Trophoblast cell (in vitro differentiated cells and primary cell): Measurements from ENCODE around the gene SSH2.

Experiments used
- DNase-seq, 2 donors: peaks; one replicate each; pipeline ENCODE4 v3.0.0-alpha.2; 2016
- H2AFZ ChIP-seq: 2 replicates; pipeline ENCODE4 v1.6.1; 2013; ENCODE audit warnings: low read length, moderate library complexity, mild to moderate bottlenecking; ENCODE audit not compliant: insufficient read depth, poor library complexity
- H2AK5ac ChIP-seq: 2 replicates; pipeline ENCODE4 v1.6.1; 2013; ENCODE audit warnings: mild to moderate bottlenecking, low read length
- H2BK120ac ChIP-seq: 2 replicates; pipeline ENCODE4 v1.6.1; 2013; ENCODE audit warnings: low read length, mild to moderate bottlenecking, moderate library complexity; ENCODE audit not compliant: insufficient read depth, poor library complexity
- H2BK12ac ChIP-seq: 2 replicates; pipeline ENCODE4 v1.6.1; 2013; ENCODE audit warnings: mild to moderate bottlenecking, low read length, moderate library complexity
- H2BK5ac ChIP-seq: 2 replicates; pipeline ENCODE4 v1.6.1; 2013; ENCODE audit warnings: low read length, low read depth, moderate library complexity, mild to moderate bottlenecking; ENCODE audit not compliant: poor library complexity
- H3K14ac ChIP-seq: 2 replicates; pipeline ENCODE4 v1.6.1; 2013; ENCODE audit warnings: mild to moderate bottlenecking, low read length
- H3K18ac ChIP-seq: 2 replicates; pipeline ENCODE4 v1.6.1; 2013; ENCODE audit warnings: mild to moderate bottlenecking, low read length
- H3K23ac ChIP-seq: 2 replicates; pipeline ENCODE4 v1.6.1; 2013; ENCODE audit warnings: low read length
- H3K27ac ChIP-seq: 2 replicates; pipeline ENCODE4 v1.5.1; 2013; ENCODE audit warnings: low read depth, mild to moderate bottlenecking, inconsistent platforms, low read length, moderate library complexity
- H3K27me3 ChIP-seq: 2 replicates; pipeline ENCODE4 v1.6.1; 2013; ENCODE audit warnings: inconsistent platforms, mild to moderate bottlenecking, low read length, moderate library complexity; ENCODE audit not compliant: insufficient read depth
- H3K36me3 ChIP-seq, 2 experiments: 1 replicate in 1 of 2; 2 replicates in 1 of 2; pipeline ENCODE4 v1.6.1; 2013; ENCODE audit warnings: low read length in 2 of 2, mild to moderate bottlenecking in 2 of 2, moderate library complexity in 1 of 2; ENCODE audit not compliant: insufficient read depth in 2 of 2, control insufficient read depth in 1 of 2
- H3K4ac ChIP-seq: 2 replicates; pipeline ENCODE4 v1.6.1; 2013; ENCODE audit warnings: low read depth, mild to moderate bottlenecking, low read length, moderate library complexity
- H3K4me1 ChIP-seq, 2 experiments: 1 replicate in 1 of 2; 2 replicates in 1 of 2; pipeline ENCODE4 v1.6.1; 2013; ENCODE audit warnings: low read length in 2 of 2, mild to moderate bottlenecking in 2 of 2, moderate library complexity in 1 of 2; ENCODE audit not compliant: insufficient read depth in 2 of 2, control insufficient read depth in 1 of 2
- H3K4me2 ChIP-seq: 2 replicates; pipeline ENCODE4 v1.6.1; 2013; ENCODE audit warnings: inconsistent platforms, mild to moderate bottlenecking, low read length, moderate library complexity
- H3K4me3 ChIP-seq: 2 replicates; pipeline ENCODE4 v1.5.1; 2013; ENCODE audit warnings: mild to moderate bottlenecking, low read depth, low read length, inconsistent platforms
- H3K79me1 ChIP-seq: one replicate; pipeline ENCODE4 v1.6.1; 2013; ENCODE audit warnings: low read length
- H3K79me2 ChIP-seq: 2 replicates; pipeline ENCODE4 v1.6.1; 2013; ENCODE audit warnings: low read length, mild to moderate bottlenecking; ENCODE audit not compliant: control insufficient read depth, insufficient read depth, poor library complexity
- H3K9ac ChIP-seq: 2 replicates; pipeline ENCODE4 v1.6.1; 2013; ENCODE audit warnings: mild to moderate bottlenecking, low read length
- H3K9me3 ChIP-seq: 2 replicates; pipeline ENCODE4 v1.6.1; 2013; ENCODE audit warnings: low read depth, mild to moderate bottlenecking, control low read depth, inconsistent platforms, low read length; ENCODE audit not compliant: insufficient read depth
- H4K12ac ChIP-seq: 2 replicates; pipeline ENCODE4 v1.6.1; 2013; ENCODE audit warnings: low read depth, mild to moderate bottlenecking, low read length, moderate library complexity
- H4K8ac ChIP-seq: 2 replicates; pipeline ENCODE4 v1.6.1; 2013; ENCODE audit warnings: low read depth, mild to moderate bottlenecking, low read length, moderate library complexity
- H4K91ac ChIP-seq: one replicate; pipeline ENCODE4 v1.6.1; 2013; ENCODE audit warnings: low read depth, mild to moderate bottlenecking, low read length, moderate library complexity
- WGBS: extraction: QIAGEN DNeasy Blood & Tissue Kit; methylation state at CpG from one replicate; pipeline ENCODE4 v1.1.7; 2013; ENCODE audit warnings: missing lambda C conversion rate; ENCODE audit not compliant: insufficient read length, insufficient coverage; ENCODE audit errors: extremely low coverage; 5-methylcytosine and 5-hydroxymethylcytosine counted together

SSH2 gene

DNA sequence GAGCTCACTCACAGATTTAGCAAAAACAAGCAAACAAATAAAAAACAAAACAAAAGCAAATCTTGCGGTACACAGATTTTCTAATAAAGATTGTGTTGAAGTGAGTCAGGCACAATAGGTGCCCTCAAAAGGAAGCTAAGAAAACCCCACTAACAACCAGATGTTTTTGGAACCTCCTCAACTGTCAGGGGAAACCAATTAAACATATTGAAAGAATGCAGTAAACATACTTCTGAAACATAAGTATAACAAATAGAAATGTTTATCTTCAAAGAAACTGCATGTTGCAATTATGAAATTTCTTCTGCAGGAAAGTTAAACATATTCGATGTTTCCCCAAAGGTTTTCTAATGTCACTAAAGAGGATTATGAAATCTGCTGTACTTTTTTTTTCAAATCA lies 196.9 kb downstream of the SSH2 start:
- H3K14ac ChIP-seq: no peak overlapping the region
- H3K18ac ChIP-seq: no peak overlapping the region
- no peak overlapping the region for H2AK5ac ChIP-seq
- peaks cover 12% of the 10 kb centered on the region for H3K79me1 ChIP-seq
- no peak overlapping the region for H3K23ac ChIP-seq
- no peak overlapping the region for H3K9ac ChIP-seq
- no peaks in the 10 kb centered on the region for H3K36me3 ChIP-seq
- no peak overlapping the region for H3K4me3 ChIP-seq
- no peak overlapping the region for H3K4ac ChIP-seq
- H2BK5ac ChIP-seq: no peak overlapping the region
- H3K79me2 ChIP-seq: no peaks in the 10 kb centered on the region
- WGBS: no CpG with 5 or more reads among the region's 2 CpGs
- H4K91ac ChIP-seq: no peak overlapping the region
- H3K27me3 ChIP-seq: no peaks in the 10 kb centered on the region
- H2BK120ac ChIP-seq: no peak overlapping the region
- DNase-seq: peak in 1 of 2 donors; percentile 53
- H4K12ac ChIP-seq: no peak overlapping the region
- no peak overlapping the region for H3K4me2 ChIP-seq
- no peaks in the 10 kb centered on the region for H3K9me3 ChIP-seq
- no peak overlapping the region for H2AFZ ChIP-seq
- H3K27ac ChIP-seq: peak overlapping the region; percentile 94
- H2BK12ac ChIP-seq: no peak overlapping the region
- peaks cover 0 to 5% of the 10 kb centered on the region in 2 experiments for H3K4me1 ChIP-seq
- no peak overlapping the region for H4K8ac ChIP-seq

DNA sequence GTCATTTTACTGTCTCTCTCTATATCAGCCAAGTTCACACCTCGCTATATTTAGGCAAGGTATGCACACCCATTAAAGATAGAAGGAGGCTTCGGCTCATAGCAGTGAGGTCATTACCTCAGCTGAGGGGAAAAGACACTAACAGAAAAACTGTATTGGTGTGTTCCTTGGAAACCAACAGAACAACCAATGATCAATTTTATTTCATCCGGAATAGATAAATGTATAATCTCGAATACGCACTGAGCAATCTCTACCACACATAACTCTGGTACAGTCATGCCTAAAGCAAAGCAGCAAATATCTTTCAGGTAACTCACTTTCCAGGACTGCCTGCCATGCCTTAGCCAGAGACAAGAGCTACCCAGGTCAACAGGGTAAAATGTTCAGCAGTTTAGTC lies 197.4 kb downstream of the SSH2 start:
- H4K91ac ChIP-seq: peak overlapping the region; percentile 35
- H3K18ac ChIP-seq: no peak overlapping the region
- peak; percentile 79 to 89 for DNase-seq
- WGBS: no CpG with 5 or more reads among the region's 5 CpGs
- no peak overlapping the region for H3K9ac ChIP-seq
- no peak overlapping the region for H3K23ac ChIP-seq
- H3K27ac ChIP-seq: peak overlapping the region; percentile 94
- H3K4me2 ChIP-seq: peak overlapping the region; percentile 44
- H3K9me3 ChIP-seq: no peaks in the 10 kb centered on the region
- H4K8ac ChIP-seq: peak overlapping the region; percentile 70
- H3K4ac ChIP-seq: peak overlapping the region; percentile 75
- no peak overlapping the region for H2AFZ ChIP-seq
- H3K79me1 ChIP-seq: peaks cover 15% of the 10 kb centered on the region
- H3K79me2 ChIP-seq: no peaks in the 10 kb centered on the region
- peak overlapping the region; percentile 88 for H2BK120ac ChIP-seq
- H3K27me3 ChIP-seq: no peaks in the 10 kb centered on the region
- peaks cover 0 to 8% of the 10 kb centered on the region in 2 experiments for H3K4me1 ChIP-seq
- no peak overlapping the region for H4K12ac ChIP-seq
- peak overlapping the region; percentile 65 for H2BK12ac ChIP-seq
- peak overlapping the region; percentile 85 for H3K14ac ChIP-seq
- H3K4me3 ChIP-seq: no peak overlapping the region
- no peaks in the 10 kb centered on the region for H3K36me3 ChIP-seq
- peak overlapping the region; percentile 97 for H2BK5ac ChIP-seq
- no peak overlapping the region for H2AK5ac ChIP-seq

DNA sequence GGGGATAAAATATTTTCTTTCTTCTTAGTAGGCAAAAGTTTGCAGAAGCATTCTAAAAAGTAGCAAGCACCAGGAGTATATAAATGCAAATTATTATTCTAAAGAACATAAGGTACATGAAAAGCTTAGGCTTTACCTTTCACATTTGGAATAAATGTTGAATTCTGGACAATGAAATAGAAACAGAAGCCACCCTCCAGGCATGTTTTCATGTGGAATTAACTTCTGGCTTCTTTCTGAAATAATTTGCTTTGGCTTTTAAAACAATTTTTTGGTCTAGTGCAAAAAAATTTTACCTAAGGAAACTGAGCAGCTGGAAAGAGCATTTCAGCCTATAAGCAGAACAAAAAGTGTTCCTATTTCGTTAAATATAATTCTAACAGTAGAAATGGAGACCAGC lies 197.8 kb downstream of the SSH2 start:
- H3K4me2 ChIP-seq: peak overlapping the region; percentile 44
- no peak for DNase-seq
- no peaks in the 10 kb centered on the region for H3K27me3 ChIP-seq
- H3K4me1 ChIP-seq: peaks cover 0 to 8% of the 10 kb centered on the region in 2 experiments
- no peak overlapping the region for H3K4me3 ChIP-seq
- no peak overlapping the region for H3K4ac ChIP-seq
- WGBS: no CpG with 5 or more reads among the region's 1 CpG
- peaks cover 15% of the 10 kb centered on the region for H3K79me1 ChIP-seq
- H3K23ac ChIP-seq: no peak overlapping the region
- H3K79me2 ChIP-seq: no peaks in the 10 kb centered on the region
- no peak overlapping the region for H4K91ac ChIP-seq
- H3K9ac ChIP-seq: no peak overlapping the region
- H3K27ac ChIP-seq: peak overlapping the region; percentile 94
- peak overlapping the region; percentile 85 for H3K14ac ChIP-seq
- H3K18ac ChIP-seq: no peak overlapping the region
- peak overlapping the region; percentile 88 for H2BK120ac ChIP-seq
- peak overlapping the region; percentile 97 for H2BK5ac ChIP-seq
- H3K9me3 ChIP-seq: no peaks in the 10 kb centered on the region
- peak overlapping the region; percentile 65 for H2BK12ac ChIP-seq
- no peak overlapping the region for H2AK5ac ChIP-seq
- no peak overlapping the region for H4K8ac ChIP-seq
- no peak overlapping the region for H4K12ac ChIP-seq
- H3K36me3 ChIP-seq: no peaks in the 10 kb centered on the region
- H2AFZ ChIP-seq: no peak overlapping the region

DNA sequence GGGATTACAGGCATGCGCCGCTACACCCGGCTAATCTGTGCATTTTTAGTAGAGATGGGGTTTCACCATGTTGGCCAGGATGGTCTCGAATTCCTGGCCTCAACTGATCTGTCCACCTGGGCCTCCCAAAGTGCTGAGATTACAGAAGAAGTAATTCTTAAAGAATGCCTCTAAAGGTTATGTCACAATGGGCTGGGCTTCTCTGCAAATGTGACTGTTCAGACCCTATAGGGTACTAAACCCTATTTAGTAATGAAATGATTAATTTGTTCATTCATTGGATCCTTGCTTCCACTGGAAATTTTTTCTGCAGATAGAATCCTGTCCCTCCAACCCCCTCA lies 198.5 kb downstream of the SSH2 start:
- no peaks in the 10 kb centered on the region for H3K9me3 ChIP-seq
- H2BK12ac ChIP-seq: no peak overlapping the region
- H4K91ac ChIP-seq: peak overlapping the region; percentile 52
- H2BK120ac ChIP-seq: peak overlapping the region; percentile 37
- peak overlapping the region; percentile 42 for H4K8ac ChIP-seq
- H3K36me3 ChIP-seq: no peaks in the 10 kb centered on the region
- no CpG with 5 or more reads among the region's 4 CpGs for WGBS
- H3K27me3 ChIP-seq: no peaks in the 10 kb centered on the region
- H2AFZ ChIP-seq: no peak overlapping the region
- peak; percentile 67 to 83 for DNase-seq
- H3K79me2 ChIP-seq: no peaks in the 10 kb centered on the region
- no peak overlapping the region for H3K18ac ChIP-seq
- H3K27ac ChIP-seq: peak overlapping the region; percentile 91
- H3K4me3 ChIP-seq: no peak overlapping the region
- no peak overlapping the region for H3K23ac ChIP-seq
- peaks cover 0 to 8% of the 10 kb centered on the region in 2 experiments for H3K4me1 ChIP-seq
- peaks cover 17% of the 10 kb centered on the region for H3K79me1 ChIP-seq
- no peak overlapping the region for H4K12ac ChIP-seq
- H2AK5ac ChIP-seq: no peak overlapping the region
- no peak overlapping the region for H3K9ac ChIP-seq
- H3K4me2 ChIP-seq: no peak overlapping the region
- H3K4ac ChIP-seq: no peak overlapping the region
- peak overlapping the region; percentile 93 for H2BK5ac ChIP-seq
- H3K14ac ChIP-seq: no peak overlapping the region
